VCaP (cell line): ENCODE data around the gene CACFD1.
A peak's percentile ranks its signal among the peaks of the same experiment; 100 is the strongest.

Experiments
- H3K27ac ChIP-seq: fragments of 450-650 bp; 2 replicates; pipeline ENCODE4 v1.5.1; 2017
- CTCF ChIP-seq: fragments of 450-650 bp; conservative IDR thresholded peaks from 2 replicates; pipeline ENCODE4 v1.5.1; 2017; ENCODE audit warnings: mild to moderate bottlenecking, moderate library complexity

Gene CACFD1

GRCh38 chr9:133465984-133466383 is 6.2 kb downstream of the CACFD1 start:
- no peak overlapping the region for H3K27ac ChIP-seq
- TF ChIP-seq CTCF = no peak

GRCh38 chr9:133467101-133467500 is 7.3 kb downstream of the CACFD1 start:
- no peak overlapping the region for H3K27ac ChIP-seq
- peak; percentile 18; the same call in 1 of the 2 replicates for TF ChIP-seq CTCF

- no peak for TF ChIP-seq CTCF
- H3K27ac ChIP-seq = no peak overlapping the region
Observed at GRCh38 chr9:133468374-133468773, 8.6 kb downstream of the CACFD1 start.

- H3K27ac ChIP-seq = no peak overlapping the region
- TF ChIP-seq CTCF = no peak
Observed at GRCh38 chr9:133468777-133469421, 9.1 kb downstream of the CACFD1 start.

GRCh38 chr9:133470427-133470924 is 10.7 kb downstream of the CACFD1 start:
- no peak overlapping the region for H3K27ac ChIP-seq
- no peak for TF ChIP-seq CTCF

GRCh38 chr9:133470988-133471387 is 11.2 kb downstream of the CACFD1 start:
- no peak for TF ChIP-seq CTCF
- no peak overlapping the region for H3K27ac ChIP-seq

- TF ChIP-seq CTCF = no peak
- H3K27ac ChIP-seq = no peak overlapping the region
Observed at GRCh38 chr9:133471551-133472276, 11.9 kb downstream of the CACFD1 start.
